Liver (tissue), 9 donors: ENCODE results near the gene GGT6. TPM values are rescaled to one million over a fixed set of nuclear protein-coding genes. Genes with fewer than 3 reads are reported as not detected.

Source experiments
- DNase-seq: peaks from one replicate; pipeline ENCODE4 v3.0.0-alpha.2; 2017; ENCODE audit warnings: low spot score
- H3K27ac ChIP-seq, 2 donors: one replicate each; pipeline ENCODE4 v1.7.0; 2013; ENCODE audit warnings: inconsistent platforms in 2 of 2, low read length in 2 of 2, control low read depth in 1 of 2, low read depth in 1 of 2, mild to moderate bottlenecking in 1 of 2
- H3K27me3 ChIP-seq, 4 donors: one replicate each; pipeline versions ENCODE4 v1.6.1 to v1.7.0; 2013; ENCODE audit warnings: low read length in 3 of 4, inconsistent platforms in 1 of 4, mild to moderate bottlenecking in 1 of 4, moderate library complexity in 1 of 4; ENCODE audit not compliant: control insufficient read depth in 4 of 4, insufficient read depth in 4 of 4
- H3K36me3 ChIP-seq, 4 donors: one replicate each; pipeline versions ENCODE4 v1.6.1 to v1.7.0; 2013; ENCODE audit warnings: low read length in 3 of 4, mild to moderate bottlenecking in 3 of 4, low read depth in 1 of 4, moderate library complexity in 1 of 4; ENCODE audit not compliant: control insufficient read depth in 4 of 4, insufficient read depth in 3 of 4
- H3K4me1 ChIP-seq, 4 donors: one replicate each; pipeline versions ENCODE4 v1.6.1 to v1.7.0; 2013; ENCODE audit warnings: low read length in 3 of 4, mild to moderate bottlenecking in 3 of 4, moderate library complexity in 1 of 4; ENCODE audit not compliant: control insufficient read depth in 4 of 4, insufficient read depth in 4 of 4
- H3K4me3 ChIP-seq, 3 donors: one replicate each; pipeline versions ENCODE4 v1.6.1 to v1.7.0; 2013; ENCODE audit warnings: low read length in 3 of 3, control low read depth in 1 of 3, low read depth in 1 of 3, mild to moderate bottlenecking in 1 of 3
- H3K9ac ChIP-seq, 2 donors: one replicate each; pipeline ENCODE4 v1.7.0; 2013; ENCODE audit warnings: low read length in 2 of 2, mild to moderate bottlenecking in 2 of 2, moderate library complexity in 2 of 2, control low read depth in 1 of 2, low read depth in 1 of 2
- H3K9me3 ChIP-seq, 4 donors: one replicate each; pipeline versions ENCODE4 v1.6.1 to v1.7.0; 2013; ENCODE audit warnings: low read length in 3 of 4; ENCODE audit not compliant: control insufficient read depth in 4 of 4
- ATF3 ChIP-seq: IDR thresholded peaks from 2 replicates; pipeline ENCODE4 v1.6.1; 2016; ENCODE audit warnings: antibody characterized with exemption
- CTCF ChIP-seq: fragments of 150-350 bp; IDR thresholded peaks from 2 replicates; pipeline ENCODE4 v1.5.1; 2017; ENCODE audit warnings: improper control_type of control experiment, low read depth, low read length; ENCODE audit not compliant: missing input control
- EGR1 ChIP-seq, 2 donors: IDR thresholded peaks; 2 replicates each; pipeline ENCODE4 v1.6.1; 2016 to 2018; ENCODE audit warnings: antibody characterized with exemption in 2 of 2, low read depth in 2 of 2
- FOXA1 ChIP-seq: IDR thresholded peaks from 2 replicates; pipeline ENCODE4 v1.6.1; 2016; ENCODE audit warnings: antibody characterized with exemption
- FOXA2 ChIP-seq: IDR thresholded peaks from 2 replicates; pipeline ENCODE4 v1.6.1; 2016; ENCODE audit warnings: antibody characterized with exemption
- GABPA ChIP-seq, 2 donors: IDR thresholded peaks in 1 of 2; conservative IDR thresholded peaks in 1 of 2; 2 replicates each; pipeline ENCODE4 v1.6.1; 2016; ENCODE audit warnings: antibody characterized with exemption in 2 of 2, mild to moderate bottlenecking in 1 of 2, moderate library complexity in 1 of 2
- HNF4A ChIP-seq, 2 donors: conservative IDR thresholded peaks; 2 replicates each; pipeline ENCODE4 v1.6.1; 2016; ENCODE audit warnings: antibody characterized with exemption in 2 of 2, mild to moderate bottlenecking in 2 of 2
- HNF4G ChIP-seq: IDR thresholded peaks from 2 replicates; pipeline ENCODE4 v1.6.1; 2016; ENCODE audit warnings: antibody characterized with exemption
- JUND ChIP-seq, 2 donors: IDR thresholded peaks; 2 replicates each; pipeline ENCODE4 v1.6.1; 2016; ENCODE audit warnings: antibody characterized with exemption in 2 of 2
- MAX ChIP-seq: IDR thresholded peaks from 2 replicates; pipeline ENCODE4 v1.6.1; 2016; ENCODE audit warnings: antibody characterized with exemption
- NR2F2 ChIP-seq: IDR thresholded peaks from 2 replicates; pipeline ENCODE4 v1.6.1; 2016; ENCODE audit warnings: antibody characterized with exemption
- RAD21 ChIP-seq, 2 donors: IDR thresholded peaks; 2 replicates each; pipeline ENCODE4 v1.6.1; 2016; ENCODE audit warnings: antibody characterized with exemption in 2 of 2, mild to moderate bottlenecking in 2 of 2
- REST ChIP-seq: IDR thresholded peaks from 2 replicates; pipeline ENCODE4 v1.6.1; 2016; ENCODE audit warnings: antibody characterized with exemption, mild to moderate bottlenecking
- RXRA ChIP-seq, 2 donors: IDR thresholded peaks; 2 replicates each; pipeline ENCODE4 v1.6.1; 2017 to 2018; ENCODE audit warnings: antibody characterized with exemption in 2 of 2, mild to moderate bottlenecking in 1 of 2
- SP1 ChIP-seq: IDR thresholded peaks from 2 replicates; pipeline ENCODE4 v1.6.1; 2018; ENCODE audit warnings: antibody characterized with exemption, mild to moderate bottlenecking
- TAF1 ChIP-seq: conservative IDR thresholded peaks from 2 replicates; pipeline ENCODE4 v1.6.1; 2016; ENCODE audit warnings: antibody characterized with exemption, mild to moderate bottlenecking
- YY1 ChIP-seq: IDR thresholded peaks from 2 replicates; pipeline ENCODE4 v1.6.1; 2016; ENCODE audit warnings: antibody characterized with exemption, mild to moderate bottlenecking
- ZBTB33 ChIP-seq: IDR thresholded peaks from 2 replicates; pipeline ENCODE4 v1.6.1; 2016; ENCODE audit warnings: antibody characterized with exemption
- WGBS: extraction: QIAGEN DNeasy Blood & Tissue Kit; methylation state at CpG from one replicate; pipeline ENCODE4 v1.1.7; 2013; 5-methylcytosine and 5-hydroxymethylcytosine counted together
- polyA plus RNA-seq, 2 donors: library from polyadenylated mRNA; stranded (reverse) in 1 of 2; unstranded in 1 of 2; fragments of 200-250 nt in 1 of 2; fragments of >200 nt in 1 of 2; fragmentation: Nextera tagmentation in 1 of 2; extraction: Ambion mirVana in 1 of 2; gene quantifications; one replicate each; pipeline versions ENCODE4 v1.2.1 to v1.2.3, GENCODE V29; 2013 to 2015
- total RNA-seq, 2 donors: library from RNA; depleted of rRNA; stranded (reverse); fragments of >200 nt; gene quantifications; one replicate each; pipeline ENCODE4 v1.2.3, GENCODE V29; 2014
- donor health status: healthy.
- donor health status: healthy.
- donor health status: healthy.
- donor health status: healthy.
- donor health status: healthy.

The GGT6 gene
- total and polyA plus RNA-seq, 4 donors = 0.19 to 1.1 (median 0.53) TPM

- TF ChIP-seq REST (no peak), GABPA (IDR thresholded peaks at IDR 0.05 in 1 of 2, conservative IDR thresholded peaks at IDR 0.05 in 1 of 2) (no peak), HNF4A (conservative IDR thresholded peaks at IDR 0.05) (no peak), ATF3 (no peak), RXRA (IDR thresholded peaks at IDR 0.05) (no peak), FOXA2 (no peak), HNF4G (no peak), JUND (IDR thresholded peaks at IDR 0.05) (no peak)
- Histone ChIP-seq H3K36me3 (no peaks in the 10 kb centered on the region), H3K27me3 (peaks cover 0 to 6% (median 1%) of the 10 kb centered on the region in 4 donors), H3K4me1 (peaks cover 6 to 16% (median 11%) of the 10 kb centered on the region in 4 donors), H3K9ac (no peak overlapping the region), H3K4me3 (no peak overlapping the region), H3K27ac (no peak overlapping the region), H3K9me3 (no peaks in the 10 kb centered on the region)
- WGBS = 77% methylated on average over 3 of the region's 3 CpGs
- DNase-seq = no peak
Observed at GRCh38 chr17:4583206-4583605, 22.8 kb upstream of the GGT6 start.

GRCh38 chr17:4582691-4583090, 22.3 kb upstream of the GGT6 start:
- Histone ChIP-seq H3K9ac (no peak overlapping the region), H3K27me3 (peaks cover 0 to 6% (median 1%) of the 10 kb centered on the region in 4 donors), H3K4me1 (peaks cover 6 to 16% (median 11%) of the 10 kb centered on the region in 4 donors), H3K9me3 (no peaks in the 10 kb centered on the region), H3K36me3 (no peaks in the 10 kb centered on the region), H3K4me3 (no peak overlapping the region), H3K27ac (no peak overlapping the region)
- no peak for DNase-seq
- 70% methylated on average over 8 of the region's 8 CpGs for WGBS
- TF ChIP-seq FOXA1 (no peak), NR2F2 (no peak), GABPA (IDR thresholded peaks at IDR 0.05 in 1 of 2, conservative IDR thresholded peaks at IDR 0.05 in 1 of 2) (no peak), CTCF (no peak), HNF4A (conservative IDR thresholded peaks at IDR 0.05) (no peak), YY1 (no peak), TAF1 (no peak), ZBTB33 (no peak), JUND (IDR thresholded peaks at IDR 0.05) (no peak), ATF3 (no peak), HNF4G (no peak), REST (no peak), MAX (no peak), FOXA2 (no peak), EGR1 (IDR thresholded peaks at IDR 0.05; ENCODE audit: low read depth in 2 of 2) (no peak), RXRA (IDR thresholded peaks at IDR 0.05) (no peak), RAD21 (IDR thresholded peaks at IDR 0.05) (no peak), SP1 (no peak)
